NCI-H748 (cell line): ENCODE measurements around the gene APOA5.

Experiments
- DNase-seq: peaks from one replicate; lab custom pipeline; 2025; ENCODE audit not compliant: unreplicated experiment; lab: John Stamatoyannopoulos, UW

Gene APOA5

GRCh38 chr11:116828632-116829524 is 37.2 kb upstream of the APOA5 start:
- no peak for DNase-seq

DNA sequence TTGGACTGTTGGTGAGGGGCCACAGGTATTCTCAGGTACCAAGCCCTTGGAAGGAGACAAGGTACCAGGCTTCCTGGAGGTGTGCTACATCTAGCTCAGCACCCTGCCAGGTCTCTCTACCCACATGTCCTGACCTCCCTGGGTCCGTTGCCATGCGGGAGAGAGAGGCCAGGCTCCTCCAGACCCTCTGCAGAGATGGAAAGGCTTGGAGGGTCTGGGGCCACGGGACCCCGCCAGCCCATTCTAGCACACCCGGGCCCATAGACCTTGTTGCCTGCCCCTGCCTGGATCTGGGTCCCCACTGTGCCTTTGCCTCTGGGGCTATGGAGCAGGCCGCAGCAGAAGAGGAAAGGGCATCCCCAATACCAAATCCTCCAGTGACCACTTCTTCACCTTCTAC is 35.8 kb upstream of the APOA5 start:
- no peak for DNase-seq

GRCh38 chr11:116826751-116827431 is 35.2 kb upstream of the APOA5 start:
- no peak for DNase-seq

DNA sequence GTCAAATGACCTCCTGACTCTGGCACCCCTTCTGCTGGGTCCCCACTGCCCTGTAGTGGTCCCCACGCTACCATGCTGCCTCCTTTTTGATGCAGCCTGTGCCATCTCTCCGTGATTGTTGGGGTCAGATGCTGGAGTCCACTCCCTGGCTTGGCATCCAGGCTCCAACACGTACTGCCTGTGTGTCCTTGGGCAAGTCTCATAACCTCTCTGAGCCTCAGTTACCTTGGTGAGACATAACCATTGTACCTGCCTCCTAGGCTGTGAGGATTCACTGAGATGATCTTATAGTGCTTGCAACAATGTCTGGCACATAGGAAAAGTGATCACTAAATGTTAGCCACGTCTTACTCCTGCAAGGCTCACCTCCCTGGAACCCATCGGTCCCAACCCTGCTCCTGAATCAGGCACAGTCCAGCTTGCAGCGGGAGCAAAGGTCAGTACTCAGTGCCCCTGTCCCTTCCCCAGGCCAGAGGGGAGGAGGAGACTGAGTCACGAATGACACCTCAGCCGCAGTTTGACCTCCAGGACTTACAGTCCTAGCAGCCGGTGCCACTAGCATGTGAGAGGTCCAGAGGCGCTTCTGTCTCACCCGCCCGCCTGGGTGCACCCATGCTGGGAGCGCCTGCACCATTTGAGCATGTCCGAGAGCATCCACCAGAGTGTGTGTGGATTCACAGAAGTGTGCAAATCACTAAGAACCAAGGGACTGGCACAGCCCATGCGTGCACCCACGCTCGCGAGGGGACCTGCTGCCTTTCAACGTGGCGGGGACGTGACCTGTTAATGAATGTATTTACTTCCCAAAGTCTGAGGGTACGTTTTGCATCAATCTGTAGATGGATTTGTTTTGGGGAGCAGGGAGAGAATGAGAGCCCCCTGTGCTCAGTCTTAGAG is 34.4 kb upstream of the APOA5 start:
- no peak for DNase-seq

DNA sequence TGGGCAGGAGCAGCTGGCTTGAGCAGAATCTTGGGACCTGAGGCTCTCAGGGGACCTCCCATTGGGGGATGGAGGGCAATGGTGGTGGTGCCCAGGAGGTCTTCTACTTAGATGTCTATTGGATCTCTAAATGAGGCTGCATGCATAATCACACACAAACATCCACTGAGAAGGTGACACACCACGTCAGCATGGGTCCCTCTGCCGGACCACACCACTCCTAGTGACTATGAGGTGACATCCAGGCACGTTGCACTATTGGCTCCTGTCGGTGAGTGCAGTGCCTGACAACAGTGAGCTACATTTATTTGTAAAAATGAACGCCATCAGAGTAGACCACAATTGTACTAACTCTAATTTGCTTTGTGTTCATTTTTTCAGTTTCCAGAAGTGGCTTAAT is 33.8 kb upstream of the APOA5 start:
- no peak for DNase-seq

DNA sequence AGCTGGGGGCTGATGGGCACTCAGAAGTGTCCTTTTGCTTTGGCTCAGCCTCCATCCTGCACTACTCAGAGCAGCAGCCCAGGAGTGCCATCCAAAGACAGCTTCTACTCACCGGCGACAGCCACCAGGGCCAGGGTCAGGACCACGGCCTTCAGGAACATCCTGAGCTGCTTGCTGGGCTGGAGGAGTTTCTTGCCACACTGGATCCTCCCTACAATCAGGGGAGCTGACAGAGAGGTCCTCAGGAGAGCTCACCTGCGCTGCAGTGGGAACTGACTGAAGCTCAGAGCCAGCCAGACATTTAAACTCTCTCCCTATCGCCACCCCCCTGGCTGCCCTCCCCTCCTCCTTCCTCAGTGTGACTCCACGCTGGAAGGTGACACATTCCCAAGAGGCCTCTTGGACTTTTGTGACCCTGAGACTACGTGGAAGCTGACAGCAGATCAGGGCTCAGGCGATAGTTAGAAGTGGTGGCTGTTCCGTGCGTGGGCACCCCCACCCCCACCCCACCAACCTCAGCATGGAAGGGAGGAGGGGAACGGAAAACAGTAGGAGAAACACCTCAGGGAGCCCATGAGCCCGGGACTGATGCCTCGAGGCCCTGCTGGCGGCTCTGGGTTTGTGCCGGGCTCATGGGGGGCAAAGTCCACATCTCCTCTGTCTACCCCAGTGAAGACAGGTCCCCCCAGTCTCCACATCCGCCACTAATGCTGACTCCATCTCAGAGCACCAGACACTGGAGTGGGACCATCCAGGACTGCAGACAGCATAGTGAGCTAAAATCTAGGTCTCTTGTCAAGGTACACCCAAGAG is 31.6 kb upstream of the APOA5 start, which contains the start of gene APOA4:
Gene APOA4, minus strand, starts transcription at position 274 of the 813 bp plus-strand sequence. Its CDS starts 113 bp downstream, at position 161.
- DNase-seq: no peak

DNA sequence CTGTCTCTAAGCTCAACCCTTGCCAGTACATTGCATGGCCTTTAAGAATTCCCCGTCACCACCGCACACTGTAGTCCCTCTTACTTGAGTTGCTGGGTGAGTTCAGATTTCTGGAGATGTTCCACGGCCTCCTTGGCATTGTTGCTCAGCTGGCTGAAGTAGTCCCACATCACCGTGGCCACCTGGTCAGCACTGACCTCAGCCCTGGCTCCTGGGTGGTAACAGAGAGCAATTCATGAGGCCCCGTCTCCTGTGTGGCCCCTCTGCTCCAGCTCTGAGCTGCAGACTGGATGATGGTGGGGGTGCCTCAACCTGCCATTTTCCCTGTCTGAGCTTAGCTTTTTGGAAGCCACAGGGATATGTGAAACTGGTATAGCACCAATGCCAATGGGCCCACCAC is 30.9 kb upstream of the APOA5 start:
- no peak for DNase-seq

GRCh38 chr11:116821050-116821918 is 29.6 kb upstream of the APOA5 start:
- no peak for DNase-seq

GRCh38 chr11:116819049-116819448 is 27.4 kb upstream of the APOA5 start:
- DNase-seq: no peak

DNA sequence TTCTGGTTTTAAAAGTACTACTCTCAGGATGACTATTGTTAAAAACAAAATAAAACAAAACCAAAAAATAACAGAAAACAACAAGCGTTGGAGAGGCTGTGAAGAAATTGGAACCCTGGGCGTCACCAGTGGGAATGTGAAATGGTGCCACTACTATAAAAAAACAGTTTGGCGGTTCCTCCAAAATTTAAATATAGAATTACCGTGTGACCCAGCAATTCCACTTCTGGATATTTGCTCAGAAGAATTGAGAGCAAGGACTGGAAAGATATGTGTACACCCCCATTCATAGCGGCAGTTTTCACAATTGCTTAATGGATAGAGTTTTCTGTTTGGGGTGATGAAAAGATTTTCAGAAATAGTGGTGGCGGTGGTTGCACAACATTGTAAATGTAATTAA is 22.8 kb upstream of the APOA5 start:
- DNase-seq: no peak

- DNase-seq: no peak
Observed at GRCh38 chr11:116813781-116814471, 22.2 kb upstream of the APOA5 start.

DNA sequence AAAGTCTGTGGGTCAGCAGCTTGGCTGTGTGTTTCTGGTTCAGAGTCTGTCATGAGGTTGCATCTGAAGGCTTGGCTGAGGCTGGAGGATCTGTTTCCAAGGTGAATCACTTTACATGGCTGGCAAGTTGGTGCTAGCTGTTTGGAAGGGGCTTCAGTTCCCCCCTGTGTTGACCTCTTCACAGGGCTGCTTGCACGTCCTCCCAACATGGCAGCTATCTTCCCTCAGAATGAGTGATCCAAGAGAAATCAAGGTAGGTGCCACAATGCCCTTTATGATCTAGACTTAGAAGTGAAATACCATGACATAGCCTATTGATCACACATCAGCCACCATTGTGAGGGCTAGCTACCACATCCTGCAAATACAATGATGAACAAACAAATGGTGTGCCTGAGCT is 21.5 kb upstream of the APOA5 start:
- no peak for DNase-seq

DNA sequence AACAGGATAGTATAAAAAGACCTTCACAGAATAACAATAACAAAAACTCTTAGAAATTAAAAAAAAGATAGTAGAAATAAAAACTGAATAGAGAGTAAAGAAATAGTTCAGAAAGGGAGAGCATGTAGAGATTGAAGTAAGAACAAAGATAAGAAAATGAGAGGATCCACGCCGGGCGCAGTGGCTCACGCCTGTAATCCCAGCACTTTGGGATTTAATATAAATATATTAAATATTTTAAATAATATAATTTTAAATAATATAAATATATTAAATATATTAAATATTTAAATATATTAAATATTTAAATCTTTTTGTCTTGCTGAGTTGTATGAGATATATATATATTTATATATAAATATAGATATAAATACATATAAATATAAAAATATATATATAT is 20.4 kb upstream of the APOA5 start:
- no peak for DNase-seq

DNA sequence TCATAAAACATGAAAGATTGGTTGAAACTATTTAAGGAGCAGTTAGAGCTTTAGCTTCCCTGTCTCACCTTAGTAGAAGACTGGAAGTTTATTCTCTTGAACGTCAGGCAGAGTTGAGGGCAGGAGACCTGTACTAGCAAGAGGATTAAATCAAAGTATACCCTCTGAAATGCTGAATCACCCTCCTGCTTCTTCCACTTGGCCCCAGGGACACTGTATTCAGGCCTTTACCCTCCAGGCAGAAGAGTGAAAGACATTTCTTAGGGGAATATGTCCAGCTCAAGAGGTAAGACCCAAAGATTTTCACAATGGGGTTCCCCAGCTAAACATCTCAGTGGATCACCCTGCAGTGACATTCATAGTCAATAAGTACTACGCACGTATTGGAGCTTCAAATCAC is 19.5 kb upstream of the APOA5 start:
- DNase-seq: no peak

GRCh38 chr11:116808262-116809175 is 16.8 kb upstream of the APOA5 start:
- DNase-seq: no peak

DNA sequence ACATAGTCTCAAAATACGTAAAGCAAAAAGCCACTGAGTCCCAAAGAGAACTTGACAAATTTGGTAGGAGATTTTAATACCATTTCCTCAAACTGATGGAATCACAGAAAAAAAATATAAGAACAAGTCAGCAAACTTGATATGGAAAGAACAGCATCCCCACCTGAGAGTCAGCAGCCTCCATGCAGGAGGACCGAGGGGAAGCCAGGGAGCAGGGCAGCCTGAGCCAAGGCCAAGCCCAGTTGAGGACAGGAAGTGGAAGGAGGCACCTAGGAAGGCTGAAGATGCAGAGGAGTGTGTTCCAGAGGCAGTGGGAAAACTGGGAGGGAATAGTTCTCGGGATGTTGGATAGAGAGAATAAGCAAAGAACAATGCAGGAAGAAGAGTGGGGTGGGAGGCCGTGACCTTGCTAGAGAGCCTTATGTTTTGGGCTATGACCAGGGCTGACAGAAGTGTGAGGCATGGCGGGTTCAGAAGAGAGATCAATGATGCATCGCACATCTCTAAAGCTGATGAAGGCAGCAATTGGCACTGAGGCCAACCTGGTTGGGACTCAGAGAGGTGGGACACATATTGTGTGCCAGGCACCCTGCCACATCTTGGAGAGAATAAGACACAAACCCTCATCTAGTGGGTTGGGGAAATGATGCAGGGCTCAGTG is 16.1 kb upstream of the APOA5 start:
- no peak for DNase-seq

GRCh38 chr11:116804001-116804400 is 12.3 kb upstream of the APOA5 start:
- DNase-seq: no peak
